K562 (cell line): Measurements from ENCODE around the gene AGMO.

Experiments used
- ATF1 ChIP-seq, 2 experiments: fragments of 450-650 bp in 1 of 2; IDR thresholded peaks; 2 replicates each; pipeline ENCODE4 v1.6.1; 2016; ENCODE audit warnings: missing compliant biosample characterization in 1 of 2, missing genetic modification characterization in 1 of 2
- CHD2 ChIP-seq: IDR thresholded peaks from 2 replicates; pipeline ENCODE4 v1.6.1; 2011; ENCODE audit warnings: low read depth, low read length
- JUN ChIP-seq, 2 experiments: sonication (generic) in 1 of 2; formaldehyde crosslinking in 1 of 2; IDR thresholded peaks; 2 replicates each; pipeline versions ENCODE4 v1.6.1 to v1.8.0; 2012 to 2022; ENCODE audit warnings: borderline replicate concordance in 2 of 2, mild to moderate bottlenecking in 2 of 2, improper control_type of control experiment in 1 of 2, low read depth in 1 of 2, low read length in 1 of 2, missing genetic modification reagents in 1 of 2
- KAT2B ChIP-seq: IDR thresholded peaks from one replicate; pipeline ENCODE4 v1.6.1; 2012; ENCODE audit warnings: low read depth, mild to moderate bottlenecking, control low read depth, inconsistent platforms, low read length, moderate library complexity
- KDM2B ChIP-seq: fragments of 250-450 bp; sonication (Bioruptor Pico); IDR thresholded peaks from 2 replicates; pipeline ENCODE4 v1.8.0; 2021; ENCODE audit warnings: mild to moderate bottlenecking, moderate library complexity
- KLF6 ChIP-seq: fragments of 250-450 bp; sonication (Bioruptor Pico); IDR thresholded peaks from 2 replicates; pipeline ENCODE4 v1.4.0; 2020; ENCODE audit warnings: mild to moderate bottlenecking, moderate library complexity, borderline replicate concordance
- POLR2A ChIP-seq: fragments of 450-650 bp; conservative IDR thresholded peaks from 2 replicates; pipeline ENCODE4 v1.6.1; 2016
- RAD21 ChIP-seq, 2 experiments: fragments of 250-450 bp in 1 of 2; fragments of 450-650 bp in 1 of 2; sonication (Bioruptor Pico) in 1 of 2; formaldehyde crosslinking in 1 of 2; IDR thresholded peaks in 1 of 2; conservative IDR thresholded peaks in 1 of 2; 2 replicates each; pipeline versions ENCODE4 v1.4.0 to v1.8.0; 2020 to 2022; ENCODE audit warnings: mild to moderate bottlenecking in 2 of 2, moderate library complexity in 1 of 2
- REST ChIP-seq, 2 experiments: fragments of 450-650 bp; formaldehyde crosslinking in 1 of 2; IDR thresholded peaks; 2 replicates each; pipeline versions ENCODE4 v1.4.0 to v1.6.1; 2014 to 2020; ENCODE audit warnings: mild to moderate bottlenecking in 2 of 2, borderline replicate concordance in 1 of 2, low read depth in 1 of 2
- SMC3 ChIP-seq: conservative IDR thresholded peaks from 2 replicates; pipeline ENCODE4 v1.6.1; 2011; ENCODE audit warnings: low read depth, low read length, improper control_type of control experiment; ENCODE audit not compliant: insufficient read depth
- ZNF23 ChIP-seq: fragments of 250-450 bp; sonication (Bioruptor Pico); IDR thresholded peaks from 2 replicates; pipeline ENCODE4 v1.4.0; 2020; ENCODE audit warnings: mild to moderate bottlenecking
- ZNF263 ChIP-seq: sonication (generic); formaldehyde crosslinking; IDR thresholded peaks from 2 replicates; pipeline ENCODE4 v1.8.0; 2022; ENCODE audit warnings: mild to moderate bottlenecking, missing genetic modification reagents, borderline replicate concordance
- TF ChIP-seq, protein P1 (sequence below): conservative IDR thresholded peaks from 2 replicates; pipeline ENCODE4 v1.6.1; 2011; ENCODE audit warnings: low read depth, mild to moderate bottlenecking, low read length; ENCODE audit not compliant: control insufficient read depth
- TF ChIP-seq, protein P2 (sequence below): sonication (generic); formaldehyde crosslinking; IDR thresholded peaks from 2 replicates; pipeline ENCODE4 v1.4.0; 2020; ENCODE audit warnings: mild to moderate bottlenecking, missing genetic modification reagents

- TF ChIP-seq POLR2A: no peak
- TF ChIP-seq CHD2: no peak
- TF ChIP-seq ZNF23: no peak
- no peak for TF ChIP-seq ATF1 (CRISPR knock-in tag; IDR thresholded peaks at IDR 0.05)
- TF ChIP-seq ATF1 (tag; IDR thresholded peaks at IDR 0.05): no peak
- no peak for TF ChIP-seq JUN (IDR thresholded peaks at IDR 0.05; ENCODE audit: borderline replicate concordance, low read depth, low read length)
- no peak for TF ChIP-seq JUN (CRISPR knock-in tag; IDR thresholded peaks at IDR 0.05; ENCODE audit: borderline replicate concordance)
- TF ChIP-seq RAD21 (CRISPR knock-in tag; conservative IDR thresholded peaks at IDR 0.05 in 1 of 2, IDR thresholded peaks at IDR 0.05 in 1 of 2): no peak
- TF ChIP-seq SMC3: no peak
- TF ChIP-seq KDM2B (CRISPR knock-in tag): no peak
- TF ChIP-seq, protein P1, sequence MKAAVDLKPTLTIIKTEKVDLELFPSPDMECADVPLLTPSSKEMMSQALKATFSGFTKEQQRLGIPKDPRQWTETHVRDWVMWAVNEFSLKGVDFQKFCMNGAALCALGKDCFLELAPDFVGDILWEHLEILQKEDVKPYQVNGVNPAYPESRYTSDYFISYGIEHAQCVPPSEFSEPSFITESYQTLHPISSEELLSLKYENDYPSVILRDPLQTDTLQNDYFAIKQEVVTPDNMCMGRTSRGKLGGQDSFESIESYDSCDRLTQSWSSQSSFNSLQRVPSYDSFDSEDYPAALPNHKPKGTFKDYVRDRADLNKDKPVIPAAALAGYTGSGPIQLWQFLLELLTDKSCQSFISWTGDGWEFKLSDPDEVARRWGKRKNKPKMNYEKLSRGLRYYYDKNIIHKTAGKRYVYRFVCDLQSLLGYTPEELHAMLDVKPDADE: no peak
- TF ChIP-seq KAT2B: no peak
- TF ChIP-seq, protein P2, sequence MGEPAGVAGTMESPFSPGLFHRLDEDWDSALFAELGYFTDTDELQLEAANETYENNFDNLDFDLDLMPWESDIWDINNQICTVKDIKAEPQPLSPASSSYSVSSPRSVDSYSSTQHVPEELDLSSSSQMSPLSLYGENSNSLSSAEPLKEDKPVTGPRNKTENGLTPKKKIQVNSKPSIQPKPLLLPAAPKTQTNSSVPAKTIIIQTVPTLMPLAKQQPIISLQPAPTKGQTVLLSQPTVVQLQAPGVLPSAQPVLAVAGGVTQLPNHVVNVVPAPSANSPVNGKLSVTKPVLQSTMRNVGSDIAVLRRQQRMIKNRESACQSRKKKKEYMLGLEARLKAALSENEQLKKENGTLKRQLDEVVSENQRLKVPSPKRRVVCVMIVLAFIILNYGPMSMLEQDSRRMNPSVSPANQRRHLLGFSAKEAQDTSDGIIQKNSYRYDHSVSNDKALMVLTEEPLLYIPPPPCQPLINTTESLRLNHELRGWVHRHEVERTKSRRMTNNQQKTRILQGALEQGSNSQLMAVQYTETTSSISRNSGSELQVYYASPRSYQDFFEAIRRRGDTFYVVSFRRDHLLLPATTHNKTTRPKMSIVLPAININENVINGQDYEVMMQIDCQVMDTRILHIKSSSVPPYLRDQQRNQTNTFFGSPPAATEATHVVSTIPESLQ (CRISPR knock-in tag): no peak
- no peak for TF ChIP-seq ZNF263 (CRISPR knock-in tag)
- no peak for TF ChIP-seq REST (IDR thresholded peaks at IDR 0.05; ENCODE audit: borderline replicate concordance)
- TF ChIP-seq REST (CRISPR knock-in tag; IDR thresholded peaks at IDR 0.05; ENCODE audit: low read depth): no peak
- TF ChIP-seq KLF6 (CRISPR knock-in tag): no peak
Observed at GRCh38 chr7:15446722-15447121, 115.1 kb downstream of the AGMO start.
